K562 (cell line): Measurements from ENCODE around the gene MYH9. TPM values are rescaled to one million over a fixed set of nuclear protein-coding genes. Genes with fewer than 3 reads are reported as not detected.

ENCODE experiments used
- CHD1 ChIP-seq: fragments of 200-600 bp; sonication (generic); IDR thresholded peaks from one replicate; pipeline ENCODE4 v1.6.1; 2012; ENCODE audit warnings: mild to moderate bottlenecking, moderate library complexity, low read length, inconsistent platforms
- DPF2 ChIP-seq: fragments of 450-650 bp; IDR thresholded peaks from 2 replicates; pipeline ENCODE4 v1.6.1; 2016
- EZH2 ChIP-seq: IDR thresholded peaks from 2 replicates; pipeline ENCODE4 v1.6.1; 2012; ENCODE audit warnings: low read depth, mild to moderate bottlenecking, inconsistent platforms, low read length, borderline replicate concordance
- HDAC2 ChIP-seq: fragments of 450-650 bp; IDR thresholded peaks from 2 replicates; pipeline ENCODE4 v1.6.1; 2016; ENCODE audit warnings: mild to moderate bottlenecking
- KAT2B ChIP-seq: IDR thresholded peaks from one replicate; pipeline ENCODE4 v1.6.1; 2012; ENCODE audit warnings: low read depth, mild to moderate bottlenecking, control low read depth, inconsistent platforms, low read length, moderate library complexity
- POLR2H ChIP-seq: IDR thresholded peaks from 2 replicates; pipeline ENCODE4 v1.6.1; 2016; ENCODE audit warnings: missing genetic modification characterization, low read depth, mild to moderate bottlenecking, control low read depth, missing compliant biosample characterization, moderate library complexity
- RBM39 ChIP-seq: fragments of 200-400 bp; formaldehyde crosslinking; optimal IDR thresholded peaks from 2 replicates; pipeline ENCODE3; 2018; ENCODE audit warnings: low read depth, low read length
- SRSF3 ChIP-seq: fragments of 200-400 bp; formaldehyde crosslinking; IDR thresholded peaks from 2 replicates; pipeline ENCODE4 v1.6.1; 2016; ENCODE audit warnings: mild to moderate bottlenecking, low read length, moderate library complexity; ENCODE audit not compliant: insufficient read depth
- TAL1 ChIP-seq: fragments of 450-650 bp; IDR thresholded peaks from 2 replicates; pipeline ENCODE4 v1.6.1; 2016; ENCODE audit warnings: mild to moderate bottlenecking
- ZEB2 ChIP-seq: fragments of 450-650 bp; IDR thresholded peaks from 2 replicates; pipeline ENCODE4 v1.6.1; 2016
- ZNF133 ChIP-seq: fragments of 250-450 bp; sonication (Bioruptor Pico); IDR thresholded peaks from 2 replicates; pipeline ENCODE4 v1.4.0; 2020; ENCODE audit warnings: mild to moderate bottlenecking
- ZNF175 ChIP-seq: fragments of 200-800 bp; sonication (Bioruptor generic); IDR thresholded peaks from 2 replicates; pipeline ENCODE4 v1.6.1; 2016; ENCODE audit warnings: low read depth, mild to moderate bottlenecking, missing genetic modification characterization, missing compliant biosample characterization
- ZNF449 ChIP-seq: fragments of 250-450 bp; sonication (Bioruptor Pico); IDR thresholded peaks from 2 replicates; pipeline ENCODE4 v1.8.0; 2022; ENCODE audit warnings: moderate library complexity, mild to moderate bottlenecking, inconsistent platforms
- ZNF589 ChIP-seq: fragments of 200-800 bp; sonication (Bioruptor generic); IDR thresholded peaks from 2 replicates; pipeline ENCODE4 v1.6.1; 2016; ENCODE audit warnings: low read depth, missing genetic modification characterization, missing compliant biosample characterization
- ZNF644 ChIP-seq: fragments of 200-800 bp; sonication (Bioruptor generic); IDR thresholded peaks from 2 replicates; pipeline ENCODE4 v1.6.1; 2016; ENCODE audit warnings: low read depth, missing genetic modification characterization, missing compliant biosample characterization
- polyA plus RNA-seq, 8 experiments: library from polyadenylated mRNA; depleted of rRNA in 4 of 8; stranded (reverse) in 5 of 8; unstranded in 3 of 8; fragments of >200 nt; fragmentation: Nextera tagmentation in 2 of 8; fragmentation: Illumina TruSeq in 1 of 8; extraction: Ambion mirVana in 2 of 8; extraction: Trizol in 1 of 8; gene quantifications; 2 replicates each; pipeline versions ENCODE4 v1.2.1 to v1.2.3, GENCODE V29; 2011 to 2014; ENCODE audit warnings: inconsistent platforms in 1 of 8, missing spikeins in 1 of 8
- total RNA-seq, 7 experiments: library from RNA; depleted of rRNA in 6 of 7; stranded (reverse); fragments of >200 nt in 6 of 7; fragmentation: Illumina TruSeq in 2 of 7; extraction: Trizol in 2 of 7; gene quantifications; 2 replicates each; pipeline versions ENCODE4 v1.2.1 to v1.2.3, GENCODE V29; 2011 to 2021; ENCODE audit warnings: low replicate concordance in 1 of 7
- TF ChIP-seq, protein P1 (sequence below): fragments of 200-800 bp; sonication (Bioruptor generic); IDR thresholded peaks from 2 replicates; pipeline ENCODE4 v1.6.1; 2016; ENCODE audit warnings: missing genetic modification characterization, missing compliant biosample characterization
- TF ChIP-seq, protein P2 (sequence below): fragments of 450-650 bp; IDR thresholded peaks from 2 replicates; pipeline ENCODE4 v1.6.1; 2016; ENCODE audit warnings: low read depth, mild to moderate bottlenecking, moderate library complexity
- TF ChIP-seq, protein P3 (sequence below): fragments of 250-450 bp; sonication (Bioruptor Pico); IDR thresholded peaks from 2 replicates; pipeline ENCODE4 v1.5.1; 2021; ENCODE audit warnings: mild to moderate bottlenecking
- TF ChIP-seq, protein P4 (sequence below): sonication (generic); formaldehyde crosslinking; IDR thresholded peaks from 2 replicates; pipeline ENCODE4 v1.8.0; 2022; ENCODE audit warnings: mild to moderate bottlenecking, missing genetic modification reagents

Gene MYH9
- total and polyA plus RNA-seq, 9 of the 15 experiments (the other 6 are each of a cell fraction or from before 2014, with no cell fraction given): 0.71 to 111 (median 24.6) TPM

- TF ChIP-seq POLR2H (tag): no peak
- TF ChIP-seq, protein P1, sequence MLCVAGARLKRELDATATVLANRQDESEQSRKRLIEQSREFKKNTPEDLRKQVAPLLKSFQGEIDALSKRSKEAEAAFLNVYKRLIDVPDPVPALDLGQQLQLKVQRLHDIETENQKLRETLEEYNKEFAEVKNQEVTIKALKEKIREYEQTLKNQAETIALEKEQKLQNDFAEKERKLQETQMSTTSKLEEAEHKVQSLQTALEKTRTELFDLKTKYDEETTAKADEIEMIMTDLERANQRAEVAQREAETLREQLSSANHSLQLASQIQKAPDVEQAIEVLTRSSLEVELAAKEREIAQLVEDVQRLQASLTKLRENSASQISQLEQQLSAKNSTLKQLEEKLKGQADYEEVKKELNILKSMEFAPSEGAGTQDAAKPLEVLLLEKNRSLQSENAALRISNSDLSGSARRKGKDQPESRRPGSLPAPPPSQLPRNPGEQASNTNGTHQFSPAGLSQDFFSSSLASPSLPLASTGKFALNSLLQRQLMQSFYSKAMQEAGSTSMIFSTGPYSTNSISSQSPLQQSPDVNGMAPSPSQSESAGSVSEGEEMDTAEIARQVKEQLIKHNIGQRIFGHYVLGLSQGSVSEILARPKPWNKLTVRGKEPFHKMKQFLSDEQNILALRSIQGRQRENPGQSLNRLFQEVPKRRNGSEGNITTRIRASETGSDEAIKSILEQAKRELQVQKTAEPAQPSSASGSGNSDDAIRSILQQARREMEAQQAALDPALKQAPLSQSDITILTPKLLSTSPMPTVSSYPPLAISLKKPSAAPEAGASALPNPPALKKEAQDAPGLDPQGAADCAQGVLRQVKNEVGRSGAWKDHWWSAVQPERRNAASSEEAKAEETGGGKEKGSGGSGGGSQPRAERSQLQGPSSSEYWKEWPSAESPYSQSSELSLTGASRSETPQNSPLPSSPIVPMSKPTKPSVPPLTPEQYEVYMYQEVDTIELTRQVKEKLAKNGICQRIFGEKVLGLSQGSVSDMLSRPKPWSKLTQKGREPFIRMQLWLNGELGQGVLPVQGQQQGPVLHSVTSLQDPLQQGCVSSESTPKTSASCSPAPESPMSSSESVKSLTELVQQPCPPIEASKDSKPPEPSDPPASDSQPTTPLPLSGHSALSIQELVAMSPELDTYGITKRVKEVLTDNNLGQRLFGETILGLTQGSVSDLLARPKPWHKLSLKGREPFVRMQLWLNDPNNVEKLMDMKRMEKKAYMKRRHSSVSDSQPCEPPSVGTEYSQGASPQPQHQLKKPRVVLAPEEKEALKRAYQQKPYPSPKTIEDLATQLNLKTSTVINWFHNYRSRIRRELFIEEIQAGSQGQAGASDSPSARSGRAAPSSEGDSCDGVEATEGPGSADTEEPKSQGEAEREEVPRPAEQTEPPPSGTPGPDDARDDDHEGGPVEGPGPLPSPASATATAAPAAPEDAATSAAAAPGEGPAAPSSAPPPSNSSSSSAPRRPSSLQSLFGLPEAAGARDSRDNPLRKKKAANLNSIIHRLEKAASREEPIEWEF (CRISPR knock-in tag): no peak
- TF ChIP-seq, protein P2, sequence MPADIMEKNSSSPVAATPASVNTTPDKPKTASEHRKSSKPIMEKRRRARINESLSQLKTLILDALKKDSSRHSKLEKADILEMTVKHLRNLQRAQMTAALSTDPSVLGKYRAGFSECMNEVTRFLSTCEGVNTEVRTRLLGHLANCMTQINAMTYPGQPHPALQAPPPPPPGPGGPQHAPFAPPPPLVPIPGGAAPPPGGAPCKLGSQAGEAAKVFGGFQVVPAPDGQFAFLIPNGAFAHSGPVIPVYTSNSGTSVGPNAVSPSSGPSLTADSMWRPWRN: no peak
- no peak for TF ChIP-seq ZNF133
- peak; percentile 82 for TF ChIP-seq TAL1
- TF ChIP-seq SRSF3: no peak
- no peak for TF ChIP-seq ZNF175 (CRISPR knock-in tag)
- TF ChIP-seq ZNF589 (CRISPR knock-in tag): 0 out of 2 replicates have a peak, but pooled peaks have one; percentile 24
- TF ChIP-seq RBM39: no peak
- no peak for TF ChIP-seq KAT2B
- peak; percentile 72; the same call in 1 of the 2 replicates for TF ChIP-seq ZEB2
- TF ChIP-seq DPF2: peak; percentile 88
- TF ChIP-seq ZNF449 (CRISPR knock-in tag): no peak
- no peak for TF ChIP-seq HDAC2
- no peak for TF ChIP-seq ZNF644 (tag)
- TF ChIP-seq, protein P3, sequence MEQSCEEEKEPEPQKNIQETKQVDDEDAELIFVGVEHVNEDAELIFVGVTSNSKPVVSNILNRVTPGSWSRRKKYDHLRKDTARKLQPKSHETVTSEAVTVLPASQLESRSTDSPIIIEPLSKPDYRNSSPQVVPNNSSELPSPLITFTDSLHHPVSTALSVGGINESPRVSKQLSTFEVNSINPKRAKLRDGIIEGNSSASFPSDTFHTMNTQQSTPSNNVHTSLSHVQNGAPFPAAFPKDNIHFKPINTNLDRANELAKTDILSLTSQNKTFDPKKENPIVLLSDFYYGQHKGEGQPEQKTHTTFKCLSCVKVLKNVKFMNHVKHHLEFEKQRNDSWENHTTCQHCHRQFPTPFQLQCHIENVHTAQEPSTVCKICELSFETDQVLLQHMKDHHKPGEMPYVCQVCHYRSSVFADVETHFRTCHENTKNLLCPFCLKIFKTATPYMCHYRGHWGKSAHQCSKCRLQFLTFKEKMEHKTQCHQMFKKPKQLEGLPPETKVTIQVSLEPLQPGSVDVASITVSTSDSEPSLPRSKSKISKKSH: no peak
- TF ChIP-seq, protein P4, sequence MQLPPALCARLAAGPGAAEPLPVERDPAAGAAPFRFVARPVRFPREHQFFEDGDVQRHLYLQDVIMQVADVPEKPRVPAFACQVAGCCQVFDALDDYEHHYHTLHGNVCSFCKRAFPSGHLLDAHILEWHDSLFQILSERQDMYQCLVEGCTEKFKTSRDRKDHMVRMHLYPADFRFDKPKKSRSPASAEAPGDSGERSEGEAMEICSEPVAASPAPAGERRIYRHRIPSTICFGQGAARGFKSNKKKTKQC: no peak
- TF ChIP-seq EZH2: no peak
- TF ChIP-seq CHD1: no peak
Measured at GRCh38 chr22:36369922-36370791, 17.6 kb downstream of the MYH9 start (continued).
